Thymus (tissue), 14 donors: ENCODE measurements around the gene NIPAL4. TPM values are rescaled to one million over a fixed set of nuclear protein-coding genes. Genes with fewer than 3 reads are reported as not detected.
"Not testable (repeated sequence)": the region's sequence is repeated elsewhere in the genome, so short reads cannot be mapped to it uniquely, and the experiment has no call there.

Source experiments
- DNase-seq, 9 donors: peaks; one replicate each; pipeline ENCODE4 v3.0.0-alpha.2; 2013; ENCODE audit warnings: low spot score in 9 of 9, low read depth in 6 of 9, missing footprints in 1 of 9
- H3K27ac ChIP-seq, 2 donors: one replicate each; pipeline ENCODE4 v1.5.1; 2013; ENCODE audit warnings: control low read depth in 1 of 2, low read depth in 1 of 2, low read length in 1 of 2, mild to moderate bottlenecking in 1 of 2, moderate library complexity in 1 of 2
- H3K27me3 ChIP-seq, 2 donors: one replicate each; pipeline ENCODE4 v1.5.1; 2013; ENCODE audit warnings: low read length in 1 of 2; ENCODE audit not compliant: control insufficient read depth in 2 of 2, insufficient read depth in 1 of 2
- H3K36me3 ChIP-seq, 2 donors: one replicate each; pipeline ENCODE4 v1.5.1; 2013; ENCODE audit warnings: low read length in 1 of 2, mild to moderate bottlenecking in 1 of 2, moderate library complexity in 1 of 2; ENCODE audit not compliant: control insufficient read depth in 2 of 2, insufficient read depth in 2 of 2
- H3K4me1 ChIP-seq, 2 donors: one replicate each; pipeline ENCODE4 v1.5.1; 2013; ENCODE audit warnings: low read length in 2 of 2; ENCODE audit not compliant: control insufficient read depth in 2 of 2, insufficient read depth in 2 of 2
- H3K4me3 ChIP-seq, 2 donors: one replicate each; pipeline ENCODE4 v1.5.1; 2013; ENCODE audit warnings: low read length in 2 of 2, control low read depth in 1 of 2, mild to moderate bottlenecking in 1 of 2
- H3K9me3 ChIP-seq, 2 donors: one replicate each; pipeline ENCODE4 v1.5.1; 2013; ENCODE audit warnings: low read length in 1 of 2, mild to moderate bottlenecking in 1 of 2; ENCODE audit not compliant: control insufficient read depth in 2 of 2, insufficient read depth in 1 of 2
- WGBS: extraction: QIAGEN DNeasy Blood & Tissue Kit; methylation state at CpG from one replicate; pipeline ENCODE4 v1.1.7; 2013; 5-methylcytosine and 5-hydroxymethylcytosine counted together
- long read RNA-seq, 10 donors: transcript quantifications; one replicate each; lab custom pipeline, GENCODE V29; 2026
- polyA plus RNA-seq: library from polyadenylated mRNA; stranded (reverse); fragments of 200-250 nt; gene quantifications from one replicate; pipeline ENCODE4 v1.2.3, GENCODE V29; 2013
- total RNA-seq: library from RNA; stranded (reverse); fragments of 120-200 nt; gene quantifications from one replicate; pipeline ENCODE4 v1.2.4, GENCODE V29; 2013
- donor health status: healthy.

NIPAL4 gene
- total RNA-seq (0.14 TPM), polyA plus RNA-seq (6.1 TPM)
- long read RNA-seq, donor 1, partial matches to known transcripts = 0 of 1 reads
- long read RNA-seq, donor 1, other reads (novel, unspliced or antisense) = 0 of 1 reads
- long read RNA-seq, donor 2 = 0 reads
- long read RNA-seq, donor 3 = 0 reads
- long read RNA-seq, donor 4, partial matches to known transcripts = 0 of 1 reads
- long read RNA-seq, donor 4, other reads (novel, unspliced or antisense) = 0 of 1 reads
- long read RNA-seq, donor 5 = 0 reads
- long read RNA-seq, donor 6 = 0 reads
- long read RNA-seq, donor 7 = 0 reads
- long read RNA-seq, donor 8 = 0 reads
- long read RNA-seq, donor 9 = 0 reads
- long read RNA-seq, donor 10 = 0 reads

- no peak within 1 kb of the TSS for H3K27ac ChIP-seq
- H3K9me3 ChIP-seq = no peaks in the 10 kb centered on the region
- no peaks in the 10 kb centered on the region for H3K36me3 ChIP-seq
- WGBS = 3% methylated on average over 54 of the region's 54 CpGs
- H3K27me3 ChIP-seq = peaks cover 11 to 44% of the 10 kb centered on the region in 2 donors
- H3K4me1 ChIP-seq = peaks cover 0 to 8% of the 10 kb centered on the region in 2 donors
- peak in 1 of 9 donors; percentile 20 for DNase-seq
- peak within 1 kb of the TSS; percentile 5 to 35 for H3K4me3 ChIP-seq
Observed at GRCh38 chr5:157459715-157460599, at the start of gene NIPAL4. NIPAL4 (plus strand) TSS chr5:157460213; CDS start chr5:157460321, 108 bp downstream.

GRCh38 chr5:157415838-157416237, 44.2 kb upstream of the NIPAL4 start:
- DNase-seq = no peak
- Histone ChIP-seq H3K4me3 (no peak overlapping the region), H3K9me3 (peaks cover 0 to 5% of the 10 kb centered on the region in 2 donors), H3K36me3 (no peaks in the 10 kb centered on the region), H3K4me1 (no peaks in the 10 kb centered on the region), H3K27ac (no peak overlapping the region), H3K27me3 (no peaks in the 10 kb centered on the region)

DNA sequence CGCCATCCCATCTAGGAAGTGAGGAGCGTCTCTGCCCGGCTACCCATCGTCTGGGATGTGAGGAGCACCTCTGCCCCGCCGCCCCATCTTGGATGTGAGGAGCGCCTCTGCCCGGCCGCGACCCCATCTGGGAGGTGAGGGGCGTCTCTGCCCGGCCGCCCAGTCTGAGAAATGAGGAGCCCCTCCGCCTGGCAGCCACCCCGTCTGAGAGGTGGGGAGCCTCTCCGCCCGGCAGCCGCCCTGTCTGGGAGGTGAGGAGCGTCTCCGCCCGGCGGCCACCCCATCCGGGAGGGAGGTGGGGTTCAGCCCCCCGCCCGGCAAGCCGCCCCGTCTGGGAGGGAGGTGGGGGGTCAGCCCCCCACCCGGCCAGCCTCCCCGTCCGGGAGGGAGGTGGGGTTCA, 40.5 kb upstream of the NIPAL4 start:
- H3K27ac ChIP-seq, H3K9me3 ChIP-seq, H3K4me3 ChIP-seq, DNase-seq, H3K27me3 ChIP-seq, H3K36me3 ChIP-seq, H3K4me1 ChIP-seq: not testable (repeated sequence)
- WGBS = 99% methylated on average over 28 of the region's 30 CpGs

GRCh38 chr5:157429920-157430319, 30.1 kb upstream of the NIPAL4 start:
- H3K9me3 ChIP-seq, H3K4me3 ChIP-seq, H3K27ac ChIP-seq, H3K36me3 ChIP-seq, H3K27me3 ChIP-seq, H3K4me1 ChIP-seq, DNase-seq: not testable (repeated sequence)
- WGBS = 97% methylated on average over 5 of the region's 5 CpGs

DNA sequence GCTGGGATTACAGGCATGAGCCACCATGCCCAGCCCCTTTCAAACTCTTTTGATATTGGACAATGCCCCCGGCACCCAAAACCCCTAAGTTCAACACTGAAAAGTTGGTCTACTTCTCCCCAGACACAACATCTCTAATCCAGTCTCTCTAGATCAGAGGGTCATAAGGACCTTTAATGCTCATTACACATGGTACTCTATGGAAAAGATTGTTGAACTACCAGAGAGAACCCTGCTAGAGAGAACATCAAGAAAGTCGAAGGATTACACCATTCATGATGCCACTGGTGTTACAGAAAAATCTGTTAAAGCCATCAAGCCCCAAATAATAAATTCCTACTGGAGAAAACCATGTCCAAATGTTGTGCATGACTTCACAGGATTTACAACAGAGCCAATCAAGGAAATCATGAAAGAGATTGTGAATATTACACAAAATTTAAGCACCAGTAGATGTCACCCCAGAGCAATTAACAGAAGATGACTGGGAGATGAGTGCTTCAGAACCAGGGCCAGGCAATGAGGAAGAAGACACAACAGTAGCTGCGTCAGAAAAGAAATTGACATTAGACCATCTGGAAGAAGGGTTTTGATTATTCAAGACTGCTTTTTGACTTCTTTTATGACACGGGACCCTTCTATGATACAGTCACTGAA, 28.3 kb upstream of the NIPAL4 start:
- H3K27me3 ChIP-seq = no peaks in the 10 kb centered on the region
- no peaks in the 10 kb centered on the region for H3K4me1 ChIP-seq
- peak; percentile 14 to 82 (median 47) for DNase-seq
- H3K27ac ChIP-seq = no peak overlapping the region
- H3K36me3 ChIP-seq = no peaks in the 10 kb centered on the region
- WGBS = 56% methylated on average over 4 of the region's 4 CpGs
- no peak overlapping the region for H3K4me3 ChIP-seq
- no peaks in the 10 kb centered on the region for H3K9me3 ChIP-seq

DNA sequence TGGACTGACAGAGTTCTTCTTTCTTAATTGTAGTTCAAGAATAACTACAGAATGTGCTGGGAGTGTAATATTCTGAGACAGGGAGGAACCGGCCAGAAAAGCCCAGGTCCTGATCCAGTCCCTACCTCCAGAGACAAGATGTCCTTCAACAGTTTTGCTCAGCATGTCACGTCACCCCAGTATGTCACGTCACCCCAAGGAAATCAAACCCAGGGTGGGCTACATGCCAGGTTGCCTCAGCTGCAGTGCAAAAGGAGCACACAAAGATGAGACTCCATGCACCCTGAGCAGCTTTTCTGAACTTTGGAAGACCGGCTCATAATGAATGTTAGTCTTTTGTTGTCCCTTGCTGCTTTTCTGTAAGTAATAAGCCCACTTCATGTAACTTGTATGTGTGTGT, 25.9 kb upstream of the NIPAL4 start:
- no peaks in the 10 kb centered on the region for H3K4me1 ChIP-seq
- H3K27me3 ChIP-seq = no peaks in the 10 kb centered on the region
- H3K27ac ChIP-seq = no peak overlapping the region
- DNase-seq = no peak
- WGBS = 97% methylated on average over 4 of the region's 4 CpGs
- no peaks in the 10 kb centered on the region for H3K9me3 ChIP-seq
- H3K4me3 ChIP-seq = no peak overlapping the region
- H3K36me3 ChIP-seq = no peaks in the 10 kb centered on the region

GRCh38 chr5:157443041-157443549, 16.9 kb upstream of the NIPAL4 start:
- DNase-seq = no peak
- Histone ChIP-seq H3K36me3 (no peaks in the 10 kb centered on the region), H3K27ac (no peak overlapping the region), H3K4me1 (no peaks in the 10 kb centered on the region), H3K27me3 (no peaks in the 10 kb centered on the region), H3K4me3 (no peak overlapping the region), H3K9me3 (no peaks in the 10 kb centered on the region)
- WGBS = 91% methylated on average over 7 of the region's 7 CpGs

DNA sequence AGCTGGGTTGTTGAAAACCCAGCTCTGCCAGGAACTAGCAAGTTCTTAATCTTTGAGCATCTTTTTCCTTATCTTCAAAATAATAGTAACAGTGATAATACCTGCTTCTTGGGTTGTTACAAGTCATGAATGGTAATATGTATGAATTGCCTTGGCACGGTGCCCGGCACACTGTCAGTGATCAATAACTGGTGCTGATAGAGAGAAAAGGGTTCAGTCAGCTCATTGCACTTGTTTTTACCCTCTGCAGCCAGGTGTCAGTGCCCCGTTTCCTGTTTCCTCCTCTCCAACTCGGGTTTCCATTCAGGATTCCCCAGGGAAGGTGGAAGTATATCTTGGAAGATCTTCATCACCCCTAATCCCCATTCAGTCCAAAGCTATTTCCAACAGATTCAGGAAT, 15.8 kb upstream of the NIPAL4 start:
- Histone ChIP-seq H3K4me3 (no peak overlapping the region), H3K27me3 (no peaks in the 10 kb centered on the region), H3K9me3 (no peaks in the 10 kb centered on the region), H3K36me3 (no peaks in the 10 kb centered on the region), H3K27ac (no peak overlapping the region), H3K4me1 (no peaks in the 10 kb centered on the region)
- DNase-seq = no peak
- WGBS = 79% methylated on average over 4 of the region's 4 CpGs
